Sigmoid colon (tissue), 4 donors: Measurements from ENCODE around the gene PRDM11.

Experiments
- CTCF ChIP-seq, 4 experiments: fragments of 450-650 bp in 3 of 4; fragments of 200-600 bp in 1 of 4; IDR thresholded peaks; one replicate each; pipeline ENCODE4 v1.5.1; 2016 to 2019; ENCODE audit warnings: antibody characterized with exemption in 4 of 4, mild to moderate bottlenecking in 3 of 4, moderate library complexity in 2 of 4
- EP300 ChIP-seq, 4 donors: sonication (generic); formaldehyde crosslinking; IDR thresholded peaks; one replicate each; pipeline ENCODE4 v1.6.1; 2017; ENCODE audit warnings: antibody characterized with exemption in 4 of 4
- POLR2A ChIP-seq, 2 donors: fragments of 450-650 bp; IDR thresholded peaks; one replicate each; pipeline ENCODE4 v1.6.1; 2016; ENCODE audit warnings: antibody characterized with exemption in 2 of 2, mild to moderate bottlenecking in 2 of 2, moderate library complexity in 2 of 2
- POLR2AphosphoS5 ChIP-seq, 4 donors: sonication (generic); formaldehyde crosslinking; IDR thresholded peaks; one replicate each; pipeline ENCODE4 v1.6.1; 2017; ENCODE audit warnings: antibody characterized with exemption in 4 of 4

- no peak for TF ChIP-seq POLR2A (IDR thresholded peaks at IDR 0.05)
- TF ChIP-seq CTCF (IDR thresholded peaks at IDR 0.05), result no peak
- no peak for TF ChIP-seq POLR2AphosphoS5 (IDR thresholded peaks at IDR 0.05)
- TF ChIP-seq EP300 (IDR thresholded peaks at IDR 0.05), result no peak
Observed at GRCh38 chr11:45252877-45253276, 106.4 kb downstream of the PRDM11 start.
